ENCODE measurements around the gene SUCLG2.

The SUCLG2 gene

GRCh38 chr3:67593761-67594234 is 60.6 kb downstream of the SUCLG2 start:
- Histone ChIP-seq H3K27ac (replicated peaks) (no peak overlapping the region), H3K4me3 (replicated peaks; ENCODE audit: insufficient read depth, low read length) (no peak overlapping the region), H3K27me3 (ENCODE audit: insufficient read depth, poor library complexity, severe bottlenecking) (no peaks in the 10 kb centered on the region)
- TF ChIP-seq POLR2AphosphoS5 (IDR thresholded peaks at IDR 0.05; ENCODE audit: low read depth) = no peak
- no peak for DNase-seq (ENCODE audit: low read depth in 1 of 2, low spot score in 1 of 2)

DNA sequence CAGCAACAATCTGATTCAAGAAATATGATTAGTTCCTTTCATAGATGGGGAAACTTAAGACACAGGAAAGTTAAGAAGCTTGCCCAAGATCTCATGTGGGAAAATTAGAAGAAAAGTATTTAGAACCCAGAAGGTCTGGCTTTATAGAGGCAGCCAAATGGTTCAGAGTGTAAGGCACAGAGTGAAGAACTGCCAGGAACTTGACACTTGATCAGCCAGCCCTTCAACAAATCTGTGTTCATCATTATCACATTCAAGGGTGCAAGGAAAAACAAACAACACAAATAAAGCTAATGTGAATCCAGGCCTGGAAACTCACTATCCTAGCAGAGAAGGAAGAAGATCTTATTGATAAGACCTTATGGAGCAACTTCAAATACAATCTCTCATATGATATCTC is 62.4 kb downstream of the SUCLG2 start:
- H3K27me3 ChIP-seq (ENCODE audit: insufficient read depth, poor library complexity, severe bottlenecking) = no peaks in the 10 kb centered on the region
- DNase-seq (ENCODE audit: low read depth in 1 of 2, low spot score in 1 of 2) = no peak
- H3K27ac ChIP-seq (replicated peaks) = no peak overlapping the region
- no peak overlapping the region for H3K4me3 ChIP-seq (replicated peaks; ENCODE audit: insufficient read depth, low read length)
- TF ChIP-seq, protein P1, sequence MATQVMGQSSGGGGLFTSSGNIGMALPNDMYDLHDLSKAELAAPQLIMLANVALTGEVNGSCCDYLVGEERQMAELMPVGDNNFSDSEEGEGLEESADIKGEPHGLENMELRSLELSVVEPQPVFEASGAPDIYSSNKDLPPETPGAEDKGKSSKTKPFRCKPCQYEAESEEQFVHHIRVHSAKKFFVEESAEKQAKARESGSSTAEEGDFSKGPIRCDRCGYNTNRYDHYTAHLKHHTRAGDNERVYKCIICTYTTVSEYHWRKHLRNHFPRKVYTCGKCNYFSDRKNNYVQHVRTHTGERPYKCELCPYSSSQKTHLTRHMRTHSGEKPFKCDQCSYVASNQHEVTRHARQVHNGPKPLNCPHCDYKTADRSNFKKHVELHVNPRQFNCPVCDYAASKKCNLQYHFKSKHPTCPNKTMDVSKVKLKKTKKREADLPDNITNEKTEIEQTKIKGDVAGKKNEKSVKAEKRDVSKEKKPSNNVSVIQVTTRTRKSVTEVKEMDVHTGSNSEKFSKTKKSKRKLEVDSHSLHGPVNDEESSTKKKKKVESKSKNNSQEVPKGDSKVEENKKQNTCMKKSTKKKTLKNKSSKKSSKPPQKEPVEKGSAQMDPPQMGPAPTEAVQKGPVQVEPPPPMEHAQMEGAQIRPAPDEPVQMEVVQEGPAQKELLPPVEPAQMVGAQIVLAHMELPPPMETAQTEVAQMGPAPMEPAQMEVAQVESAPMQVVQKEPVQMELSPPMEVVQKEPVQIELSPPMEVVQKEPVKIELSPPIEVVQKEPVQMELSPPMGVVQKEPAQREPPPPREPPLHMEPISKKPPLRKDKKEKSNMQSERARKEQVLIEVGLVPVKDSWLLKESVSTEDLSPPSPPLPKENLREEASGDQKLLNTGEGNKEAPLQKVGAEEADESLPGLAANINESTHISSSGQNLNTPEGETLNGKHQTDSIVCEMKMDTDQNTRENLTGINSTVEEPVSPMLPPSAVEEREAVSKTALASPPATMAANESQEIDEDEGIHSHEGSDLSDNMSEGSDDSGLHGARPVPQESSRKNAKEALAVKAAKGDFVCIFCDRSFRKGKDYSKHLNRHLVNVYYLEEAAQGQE (IDR thresholded peaks at IDR 0.05; ENCODE audit: insufficient replicate concordance, low read depth) = no peak
- TF ChIP-seq POLR2AphosphoS5 (IDR thresholded peaks at IDR 0.05; ENCODE audit: low read depth) (no peak), CTCF (IDR thresholded peaks at IDR 0.05; ENCODE audit: insufficient read depth, low read length) (no peak), GABPA (IDR thresholded peaks at IDR 0.05; ENCODE audit: low read depth) (no peak), SPI1 (IDR thresholded peaks at IDR 0.05; ENCODE audit: borderline replicate concordance, low read depth) (no peak)

- no peak overlapping the region for H3K27ac ChIP-seq (replicated peaks)
- H3K27me3 ChIP-seq (ENCODE audit: insufficient read depth, poor library complexity, severe bottlenecking) = no peaks in the 10 kb centered on the region
- DNase-seq (ENCODE audit: low read depth in 1 of 2, low spot score in 1 of 2) = no peak
- TF ChIP-seq SPI1 (IDR thresholded peaks at IDR 0.05; ENCODE audit: borderline replicate concordance, low read depth) = no peak
- TF ChIP-seq, protein P1 (IDR thresholded peaks at IDR 0.05; ENCODE audit: insufficient replicate concordance, low read depth) = no peak
- no peak for TF ChIP-seq POLR2AphosphoS5 (IDR thresholded peaks at IDR 0.05; ENCODE audit: low read depth)
- no peak for TF ChIP-seq GABPA (IDR thresholded peaks at IDR 0.05; ENCODE audit: low read depth)
- no peak for TF ChIP-seq CTCF (IDR thresholded peaks at IDR 0.05; ENCODE audit: insufficient read depth, low read length)
- H3K4me3 ChIP-seq (replicated peaks; ENCODE audit: insufficient read depth, low read length) = no peak overlapping the region
Observed at GRCh38 chr3:67587811-67588210, 66.6 kb downstream of the SUCLG2 start.

- TF ChIP-seq CTCF (IDR thresholded peaks at IDR 0.05; ENCODE audit: insufficient read depth, low read length) = no peak
- TF ChIP-seq, protein P1 (IDR thresholded peaks at IDR 0.05; ENCODE audit: insufficient replicate concordance, low read depth) = no peak
- TF ChIP-seq SPI1 (IDR thresholded peaks at IDR 0.05; ENCODE audit: borderline replicate concordance, low read depth) = no peak
- no peak for TF ChIP-seq GABPA (IDR thresholded peaks at IDR 0.05; ENCODE audit: low read depth)
- no peak for TF ChIP-seq POLR2AphosphoS5 (IDR thresholded peaks at IDR 0.05; ENCODE audit: low read depth)
- Histone ChIP-seq H3K27ac (replicated peaks) (no peak overlapping the region), H3K27me3 (ENCODE audit: insufficient read depth, poor library complexity, severe bottlenecking) (no peaks in the 10 kb centered on the region), H3K4me3 (replicated peaks; ENCODE audit: insufficient read depth, low read length) (no peak overlapping the region)
- no peak for DNase-seq (ENCODE audit: low read depth in 1 of 2, low spot score in 1 of 2)
Observed at GRCh38 chr3:67587301-67587700, 67.1 kb downstream of the SUCLG2 start.

Measured in HL-60 (cell line).